ENCODE results near the gene RAB30. TPM values are rescaled to one million over a fixed set of nuclear protein-coding genes. Genes with fewer than 3 reads are reported as not detected.
A peak's percentile ranks its signal among the peaks of the same experiment; 100 is the strongest.

Gene RAB30
- total RNA-seq, 2 experiments from 2014 or later: 9.8 to 10.9 TPM

GRCh38 chr11:83116015-83116641, 44.4 kb upstream of the RAB30 start:
- intact Hi-C loops (cut with micrococcal nuclease): no loop called here
- Mint-ChIP-seq H3K9me3 (no peaks in the 10 kb centered on the region), H3K4me3 (peak overlapping the region; percentile 72), H3K27ac (peak overlapping the region; percentile 36), H3K36me3 (ENCODE audit: low read depth) (no peaks in the 10 kb centered on the region), H3K4me1 (ENCODE audit: low read depth) (peaks cover 42% of the 10 kb centered on the region), H3K27me3 (no peaks in the 10 kb centered on the region)
- TF ChIP-seq CTCF (IDR thresholded peaks at IDR 0.05): no peak
- ChIA-PET CTCF (interaction anchor here (1.3 to 1.5 kb wide), 2 partner anchors 43 to 249 kb away, joined by 3 to 4 read pairs; no protein-coding TSS in a partner anchor), POLR2A (interaction anchor here (0.7 to 2.3 kb wide), 2 partner anchors 41 to 214 kb away, joined by 3 to 10 read pairs; partner anchors contain the start of gene PCF11)
- ATAC-seq: no peak
- no peak for DNase-seq

- TF ChIP-seq CTCF (IDR thresholded peaks at IDR 0.05): no peak
- peaks cover 42% of the 10 kb centered on the region for H3K4me1 Mint-ChIP-seq (ENCODE audit: low read depth)
- POLR2A ChIA-PET: interaction anchor here (2.3 kb wide), 1 partner anchor 42 kb away, joined by 10 read pairs; the partner anchor contains the start of gene PCF11
- no peaks in the 10 kb centered on the region for H3K9me3 Mint-ChIP-seq
- intact Hi-C loops (cut with micrococcal nuclease): no loop called here
- no peak overlapping the region for H3K4me3 Mint-ChIP-seq
- DNase-seq: no peak
- no peak for ATAC-seq
- H3K27me3 Mint-ChIP-seq: no peaks in the 10 kb centered on the region
- no peaks in the 10 kb centered on the region for H3K36me3 Mint-ChIP-seq (ENCODE audit: low read depth)
- H3K27ac Mint-ChIP-seq: no peak overlapping the region
- CTCF ChIA-PET: interaction anchor here (1.3 to 1.5 kb wide), 2 partner anchors 43 to 248 kb away, joined by 3 to 4 read pairs; no protein-coding TSS in a partner anchor
Observed at GRCh38 chr11:83115551-83115950, 43.9 kb upstream of the RAB30 start.

GRCh38 chr11:83115026-83115425, 43.3 kb upstream of the RAB30 start:
- Mint-ChIP-seq H3K27ac (no peak overlapping the region), H3K4me1 (ENCODE audit: low read depth) (peaks cover 40% of the 10 kb centered on the region), H3K4me3 (no peak overlapping the region), H3K27me3 (no peaks in the 10 kb centered on the region), H3K9me3 (no peaks in the 10 kb centered on the region), H3K36me3 (ENCODE audit: low read depth) (no peaks in the 10 kb centered on the region)
- DNase-seq (no peak), ATAC-seq (no peak)
- intact Hi-C loops (cut with micrococcal nuclease): no loop called here
- POLR2A ChIA-PET: no interaction called here
- CTCF ChIA-PET: interaction anchor here (1.5 kb wide), 1 partner anchor 42 kb away, joined by 3 read pairs; no protein-coding TSS in a partner anchor
- TF ChIP-seq CTCF (IDR thresholded peaks at IDR 0.05): no peak

GRCh38 chr11:83112886-83113285, 41.2 kb upstream of the RAB30 start:
- no peaks in the 10 kb centered on the region for H3K36me3 Mint-ChIP-seq (ENCODE audit: low read depth)
- H3K4me3 Mint-ChIP-seq: no peak overlapping the region
- H3K27me3 Mint-ChIP-seq: no peaks in the 10 kb centered on the region
- no peaks in the 10 kb centered on the region for H3K9me3 Mint-ChIP-seq
- CTCF ChIA-PET: no interaction called here
- H3K27ac Mint-ChIP-seq: no peak overlapping the region
- H3K4me1 Mint-ChIP-seq (ENCODE audit: low read depth): peaks cover 27% of the 10 kb centered on the region
- POLR2A ChIA-PET: no interaction called here
- no peak for TF ChIP-seq CTCF (IDR thresholded peaks at IDR 0.05)
- intact Hi-C loops (cut with micrococcal nuclease): no loop called here
- DNase-seq (no peak), ATAC-seq (no peak)

GRCh38 chr11:83105168-83105567, 33.5 kb upstream of the RAB30 start:
- H3K4me3 Mint-ChIP-seq: no peak overlapping the region
- ATAC-seq (no peak), DNase-seq (no peak)
- no peak overlapping the region for H3K27ac Mint-ChIP-seq
- intact Hi-C loops (cut with micrococcal nuclease): no loop called here
- H3K4me1 Mint-ChIP-seq (ENCODE audit: low read depth): no peaks in the 10 kb centered on the region
- no peak for TF ChIP-seq CTCF (IDR thresholded peaks at IDR 0.05)
- H3K9me3 Mint-ChIP-seq: no peaks in the 10 kb centered on the region
- H3K36me3 Mint-ChIP-seq (ENCODE audit: low read depth): no peaks in the 10 kb centered on the region
- no peaks in the 10 kb centered on the region for H3K27me3 Mint-ChIP-seq
- CTCF ChIA-PET: interaction anchor here (1.0 to 1.4 kb wide), 2 partner anchors 16 to 145 kb away, joined by 3 read pairs; no protein-coding TSS in a partner anchor
- POLR2A ChIA-PET: interaction anchor here (0.6 kb wide), 1 partner anchor 106 kb away, joined by 3 read pairs; no protein-coding TSS in a partner anchor

Data from activated CD8-positive, alpha-beta T cell treated with anti-CD3 and anti-CD28 coated beads for 36 hours (primary cell).